Esophagus muscularis mucosa (tissue), 4 donors: Measurements from ENCODE around the gene CD101.

Experiments used
- EP300 ChIP-seq: sonication (generic); formaldehyde crosslinking; IDR thresholded peaks from one replicate; pipeline ENCODE4 v1.6.1; 2017; ENCODE audit warnings: antibody characterized with exemption
- POLR2A ChIP-seq: fragments of 450-650 bp; IDR thresholded peaks from one replicate; pipeline ENCODE4 v1.6.1; 2017; ENCODE audit warnings: antibody characterized with exemption, moderate library complexity, mild to moderate bottlenecking, low read depth
- POLR2AphosphoS5 ChIP-seq, 2 donors: sonication (generic); formaldehyde crosslinking; IDR thresholded peaks; one replicate each; pipeline ENCODE4 v1.6.1; 2017; ENCODE audit warnings: antibody characterized with exemption in 2 of 2
- TF ChIP-seq, protein P1 (sequence below), 3 experiments: fragments of 200-600 bp in 2 of 3; fragments of 450-650 bp in 1 of 3; sonication (generic) in 2 of 3; IDR thresholded peaks; one replicate each; pipeline ENCODE4 v1.5.1; 2017 to 2019; ENCODE audit warnings: antibody characterized with exemption in 3 of 3, mild to moderate bottlenecking in 2 of 3, moderate library complexity in 1 of 3

DNA sequence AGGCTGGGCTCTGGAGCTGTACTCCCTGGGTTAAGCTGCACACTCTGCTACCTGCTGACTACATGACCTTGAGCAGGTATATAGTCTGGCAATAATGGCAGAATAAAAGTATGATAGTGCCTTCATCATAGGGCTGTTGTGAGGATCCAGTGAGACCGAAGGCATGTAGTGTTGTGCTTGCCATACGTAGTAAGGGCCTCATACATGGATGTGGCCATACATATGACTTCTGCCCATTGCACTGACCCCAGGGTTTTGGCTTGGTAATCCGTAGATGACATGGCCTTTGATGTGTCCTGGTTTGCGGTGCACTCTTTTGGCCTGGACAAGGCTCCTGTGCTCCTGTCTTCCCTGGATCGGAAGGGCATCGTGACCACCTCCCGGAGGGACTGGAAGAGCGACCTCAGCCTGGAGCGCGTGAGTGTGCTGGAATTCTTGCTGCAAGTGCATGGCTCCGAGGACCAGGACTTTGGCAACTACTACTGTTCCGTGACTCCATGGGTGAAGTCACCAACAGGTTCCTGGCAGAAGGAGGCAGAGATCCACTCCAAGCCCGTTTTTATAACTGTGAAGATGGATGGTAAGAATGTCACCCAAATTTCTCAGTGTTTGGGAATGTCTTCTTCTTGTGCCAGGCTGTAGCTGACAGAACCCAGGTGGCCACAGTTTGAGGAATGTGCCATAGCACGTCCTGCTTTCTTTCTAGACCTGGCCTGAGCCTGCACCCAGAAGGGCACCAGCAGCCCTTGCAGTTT is 17.0 kb upstream of the CD101 start:
- TF ChIP-seq, protein P1, sequence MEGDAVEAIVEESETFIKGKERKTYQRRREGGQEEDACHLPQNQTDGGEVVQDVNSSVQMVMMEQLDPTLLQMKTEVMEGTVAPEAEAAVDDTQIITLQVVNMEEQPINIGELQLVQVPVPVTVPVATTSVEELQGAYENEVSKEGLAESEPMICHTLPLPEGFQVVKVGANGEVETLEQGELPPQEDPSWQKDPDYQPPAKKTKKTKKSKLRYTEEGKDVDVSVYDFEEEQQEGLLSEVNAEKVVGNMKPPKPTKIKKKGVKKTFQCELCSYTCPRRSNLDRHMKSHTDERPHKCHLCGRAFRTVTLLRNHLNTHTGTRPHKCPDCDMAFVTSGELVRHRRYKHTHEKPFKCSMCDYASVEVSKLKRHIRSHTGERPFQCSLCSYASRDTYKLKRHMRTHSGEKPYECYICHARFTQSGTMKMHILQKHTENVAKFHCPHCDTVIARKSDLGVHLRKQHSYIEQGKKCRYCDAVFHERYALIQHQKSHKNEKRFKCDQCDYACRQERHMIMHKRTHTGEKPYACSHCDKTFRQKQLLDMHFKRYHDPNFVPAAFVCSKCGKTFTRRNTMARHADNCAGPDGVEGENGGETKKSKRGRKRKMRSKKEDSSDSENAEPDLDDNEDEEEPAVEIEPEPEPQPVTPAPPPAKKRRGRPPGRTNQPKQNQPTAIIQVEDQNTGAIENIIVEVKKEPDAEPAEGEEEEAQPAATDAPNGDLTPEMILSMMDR (IDR thresholded peaks at IDR 0.05): no peak
- TF ChIP-seq POLR2A (no peak), POLR2AphosphoS5 (IDR thresholded peaks at IDR 0.05) (peak; percentile 53 to 89), EP300 (peak; percentile 48)
